Mucosa of descending colon (tissue), 3 donors: Measurements from ENCODE around the gene ZNF595. TPM values are rescaled to one million over a fixed set of nuclear protein-coding genes. Genes with fewer than 3 reads are reported as not detected.
"Not testable (repeated sequence)": the region's sequence is repeated elsewhere in the genome, so short reads cannot be mapped to it uniquely, and the experiment has no call there.

Experiments used
- ATAC-seq: fragments of 200-7000 bp; cut with Tn5 transposase; one replicate; pipeline ENCODE4 v1.9.1; 2020; ENCODE audit warnings: mild to moderate bottlenecking, moderate library complexity
- DNase-seq, 3 donors: peaks; one replicate each; pipeline ENCODE4 v3.0.0-alpha.2; 2020
- H3K36me3 ChIP-seq: fragments of 200-600 bp; one replicate; pipeline ENCODE4 v1.8.0; 2021; ENCODE audit warnings: low read depth, mild to moderate bottlenecking
- H3K4me1 ChIP-seq: fragments of 200-600 bp; one replicate; pipeline ENCODE4 v1.8.0; 2021; ENCODE audit warnings: low read depth, mild to moderate bottlenecking
- H3K4me3 ChIP-seq: fragments of 200-600 bp; one replicate; pipeline ENCODE4 v1.8.0; 2021; ENCODE audit warnings: mild to moderate bottlenecking
- H3K9me3 ChIP-seq: fragments of 200-600 bp; one replicate; pipeline ENCODE4 v1.8.0; 2021; ENCODE audit warnings: mild to moderate bottlenecking
- intact Hi-C, 2 donors: fragments of 100-400 bp; cut with DNase I in 1 of 2; cut with micrococcal nuclease in 1 of 2; formaldehyde crosslinking; loops; one replicate each; pipeline versions ENCODE4 v1.11.0 to v1.11.1; 2022; cut with DNase I, micrococcal nuclease
- long read RNA-seq, 2 donors: library from polyadenylated mRNA; unstranded; transcript quantifications; one replicate each; pipeline ENCODE4 v2.0.0, GENCODE V29; 2019 to 2021
- total RNA-seq, 3 donors: library from RNA; stranded (reverse); fragmentation: NEBNext Ultra II Directional in 2 of 3; extraction: Animal tissue kit (Norgen Biotek cat#: 25700) in 2 of 3; gene quantifications; one replicate each; pipeline versions ENCODE4 v1.2.1 to v1.2.4, GENCODE V29; 2021 to 2023
- donor health status: DM: no; HTN: no; CAD: no; lungs with moderate emphysema.
- donor health status: DM: no; HTN: no; CAD: no.
- donor health status: DM: no; HTN: yes; CAD: no.

ZNF595 gene
- total RNA-seq, result 10 to 100 TPM in 2 of 3 donors, 1 to 10 TPM in 1; 10.0 to 24.3 (median 17.5) TPM
- long read RNA-seq, donor 1, transcript ZNF595-205 (4 exons, 2,911 nt), result major isoform, 7 of 9 reads
- long read RNA-seq, donor 1, partial matches to known transcripts, result 0 of 9 reads
- long read RNA-seq, donor 1, other reads (novel, unspliced or antisense), result 2 of 9 reads
- long read RNA-seq, donor 2, partial matches to known transcripts, result 1 of 6 reads
- long read RNA-seq, donor 2, other reads (novel, unspliced or antisense), result 1 of 6 reads

DNA sequence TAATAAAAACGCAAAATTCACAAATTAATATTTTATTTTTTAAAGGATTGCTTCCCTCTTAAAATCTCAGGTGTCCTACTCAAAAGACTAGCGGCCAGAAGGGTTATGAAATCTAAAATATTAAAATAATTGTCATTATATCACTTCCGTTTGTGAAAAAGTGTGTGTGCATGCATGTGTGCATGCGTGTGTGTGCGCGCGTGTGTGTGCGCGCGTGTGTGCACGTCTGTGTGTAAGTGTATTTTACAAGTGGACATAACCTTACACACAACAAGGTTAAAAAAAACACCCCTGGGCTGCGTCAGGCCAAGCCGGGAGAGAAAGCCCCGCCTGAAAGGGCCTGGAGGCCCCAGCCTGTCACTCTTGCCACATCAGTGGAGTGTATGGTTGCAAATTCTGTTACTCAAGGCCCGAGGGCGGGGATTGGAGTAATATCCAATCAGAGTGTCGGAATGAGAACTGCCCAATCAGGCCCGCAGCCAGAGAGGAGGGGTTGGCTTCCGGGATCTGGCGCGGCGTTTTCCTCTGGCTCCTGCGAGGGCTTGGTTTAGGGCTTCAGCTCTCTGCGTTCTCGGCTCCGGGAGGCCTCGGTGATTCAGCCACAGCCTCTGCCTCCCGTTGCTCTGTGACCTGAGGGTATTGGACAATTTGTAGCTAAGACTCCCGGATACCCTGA lies at the start of gene ZNF595:
Gene ZNF595 (plus strand): TSS at position 518 of the 676 bp plus-strand sequence. CDS start 168 bp downstream, outside the sequence.
- DNase-seq, result peak; percentile 57 to 72 (median 69)
- H3K36me3 ChIP-seq, H3K9me3 ChIP-seq, intact Hi-C loops, H3K4me3 ChIP-seq, H3K4me1 ChIP-seq: not testable (repeated sequence)
- peak; percentile 95 for ATAC-seq

DNA sequence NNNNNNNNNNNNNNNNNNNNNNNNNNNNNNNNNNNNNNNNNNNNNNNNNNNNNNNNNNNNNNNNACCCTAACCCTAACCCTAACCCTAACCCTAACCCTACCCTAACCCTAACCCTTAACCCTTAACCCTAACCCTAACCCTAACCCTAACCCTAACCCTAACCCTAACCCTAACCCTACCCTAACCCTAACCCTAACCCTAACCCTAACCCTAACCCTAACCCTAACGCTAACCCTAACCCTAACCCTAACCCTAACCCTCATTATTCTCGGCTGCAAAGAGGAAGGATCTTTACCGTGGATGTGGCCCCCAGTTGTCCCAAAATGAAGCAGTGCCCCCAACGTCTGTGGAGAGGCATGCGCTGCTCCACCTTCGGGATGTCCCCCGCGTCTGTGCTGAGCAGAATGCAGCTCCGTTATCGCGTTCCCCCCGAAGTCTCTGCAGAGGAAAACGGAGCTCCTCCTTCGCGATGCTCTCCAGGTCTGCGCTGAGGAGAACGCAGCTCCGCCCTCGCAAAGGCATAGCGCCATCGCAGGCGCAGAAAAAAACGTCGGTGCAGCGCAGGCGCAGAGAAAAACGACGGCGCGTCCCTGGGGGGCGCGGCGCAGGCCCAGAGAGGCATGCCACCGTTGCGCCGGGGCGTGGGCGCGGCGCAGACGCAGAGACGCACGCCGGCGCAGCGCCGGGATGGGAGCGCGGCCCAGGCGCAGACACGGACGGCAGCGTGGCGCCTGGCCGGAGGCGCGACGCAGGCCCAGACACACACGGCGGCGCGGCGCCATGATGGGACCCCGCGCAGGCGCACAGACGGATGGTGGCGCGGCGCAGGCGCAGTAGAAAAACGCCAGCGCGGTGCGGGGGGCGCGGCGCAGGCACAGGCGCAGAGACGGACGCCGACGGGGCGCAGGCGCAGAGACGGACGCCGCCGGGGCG lies 42.9 kb upstream of the ZNF595 start:
- H3K4me3 ChIP-seq, intact Hi-C loops: not testable (repeated sequence)
- peak; percentile 33 for ATAC-seq

DNA sequence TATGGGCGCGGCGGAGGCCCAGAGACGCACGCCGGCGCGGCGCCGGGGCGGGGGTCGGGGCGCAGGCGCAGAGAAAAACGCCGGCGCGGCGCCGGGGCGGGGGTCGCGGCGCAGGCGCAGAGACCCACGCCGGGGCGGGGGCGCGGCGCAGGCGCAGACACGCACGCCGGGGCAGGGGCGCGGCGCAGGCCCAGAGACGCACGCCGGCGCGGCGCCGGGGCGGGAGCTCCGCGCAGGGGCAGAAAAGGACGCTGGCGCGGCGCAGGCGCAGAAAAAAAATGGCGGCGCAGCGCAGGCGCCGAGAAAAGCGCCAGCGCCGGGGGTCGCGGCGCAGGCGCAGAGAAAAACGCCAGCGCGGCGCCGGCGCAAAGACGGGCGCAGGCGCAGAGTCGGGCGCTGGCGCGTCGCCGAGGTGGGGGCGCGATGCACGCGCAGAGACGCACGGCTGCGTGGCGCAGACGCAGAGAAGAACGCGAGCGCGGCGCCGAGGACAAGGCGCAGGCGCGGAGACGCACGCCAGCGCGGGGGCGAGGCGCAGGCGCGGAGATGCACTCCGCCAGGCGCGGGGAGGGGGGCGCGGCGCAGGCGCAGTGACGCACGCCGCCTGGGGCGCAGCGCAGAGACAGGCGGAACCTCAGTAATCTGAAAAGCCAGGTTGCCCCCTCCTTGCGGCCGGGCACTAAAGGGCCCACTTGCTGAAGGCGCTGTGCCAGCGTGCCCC lies 41.9 kb upstream of the ZNF595 start:
- H3K36me3 ChIP-seq, intact Hi-C loops, DNase-seq, H3K4me3 ChIP-seq, H3K4me1 ChIP-seq, H3K9me3 ChIP-seq: not testable (repeated sequence)
- ATAC-seq, result peak; percentile 31

More for the DNA sequence above, 42.9 kb upstream of the ZNF595 start:
- H3K4me1 ChIP-seq, H3K9me3 ChIP-seq, H3K36me3 ChIP-seq: not testable (repeated sequence)
- peak; percentile 10 to 45 (median 30) for DNase-seq

DNA sequence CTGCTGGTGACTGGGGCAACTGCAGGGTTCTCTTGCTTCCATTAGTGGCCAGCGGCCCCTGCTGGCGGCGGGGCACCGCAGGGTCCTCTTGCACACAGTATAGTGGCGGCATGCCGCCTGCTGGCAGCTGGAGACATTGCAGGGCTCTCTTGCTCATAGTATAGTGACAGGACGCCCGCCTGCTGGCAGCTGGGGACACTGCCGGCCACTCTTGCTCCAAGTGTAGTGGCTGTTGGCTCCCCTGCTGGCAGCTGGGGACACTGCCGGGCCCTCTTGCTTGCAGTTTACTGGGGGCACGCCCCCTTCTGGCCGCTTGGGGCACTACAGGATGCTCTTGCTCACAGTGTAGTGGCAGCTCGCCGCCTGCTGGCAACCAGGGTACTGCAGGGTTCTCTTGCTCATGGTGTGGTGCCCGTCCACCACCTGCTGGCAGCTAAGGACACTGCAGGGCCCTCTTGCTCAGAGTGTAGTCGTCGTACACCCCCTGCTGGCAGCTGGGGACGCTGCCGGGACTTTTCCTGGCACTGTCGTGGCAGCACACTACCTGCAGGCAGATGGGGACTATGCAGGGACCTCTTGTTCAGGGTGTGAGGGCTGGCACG lies 41.2 kb upstream of the ZNF595 start:
- intact Hi-C loops, H3K4me1 ChIP-seq, H3K36me3 ChIP-seq, H3K9me3 ChIP-seq, H3K4me3 ChIP-seq: not testable (repeated sequence)
- ATAC-seq, result peak; percentile 80
- peak in 2 of 3 donors; percentile 16 to 52 for DNase-seq

DNA sequence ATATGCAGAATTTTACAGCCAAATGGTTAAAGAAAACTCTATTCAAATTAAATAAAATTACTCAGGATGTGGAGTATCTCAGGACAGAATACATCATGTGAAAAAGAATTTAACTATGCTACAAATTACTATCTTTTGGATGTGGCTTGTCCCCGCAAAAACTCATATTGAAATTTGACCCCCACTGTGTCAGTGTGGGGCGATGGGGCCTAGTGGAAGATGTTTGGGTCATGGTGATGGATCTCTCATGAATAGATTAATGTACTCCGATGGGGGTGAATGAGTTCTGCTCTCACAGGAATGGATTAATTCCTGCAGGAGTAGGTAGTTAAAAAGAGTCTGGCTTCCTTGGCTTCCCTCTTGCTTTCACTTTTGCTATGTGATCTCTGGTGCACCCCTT lies 35.0 kb upstream of the ZNF595 start:
- H3K4me1 ChIP-seq, DNase-seq, H3K4me3 ChIP-seq, ATAC-seq, H3K36me3 ChIP-seq, H3K9me3 ChIP-seq, intact Hi-C loops: not testable (repeated sequence)

DNA sequence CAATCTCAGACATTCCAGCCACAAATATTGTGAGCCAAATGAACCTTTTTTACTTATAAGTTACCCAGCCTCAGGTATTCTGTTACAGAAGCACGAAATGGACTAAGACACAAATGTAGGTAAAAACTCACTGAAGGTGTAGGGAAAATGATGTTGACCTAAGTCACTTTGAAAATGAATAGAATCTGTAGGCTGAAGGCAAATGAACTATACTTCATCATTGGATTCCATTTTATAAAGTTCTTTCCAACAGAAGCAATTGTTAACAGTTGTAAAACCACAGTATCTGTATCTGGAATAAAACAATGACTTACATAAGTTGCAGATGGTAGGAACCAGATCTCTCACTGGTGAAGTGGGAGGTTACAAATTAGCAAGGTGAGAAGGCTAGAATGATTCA lies 34.5 kb upstream of the ZNF595 start:
- H3K9me3 ChIP-seq, intact Hi-C loops, H3K36me3 ChIP-seq, H3K4me3 ChIP-seq, ATAC-seq, DNase-seq, H3K4me1 ChIP-seq: not testable (repeated sequence)

DNA sequence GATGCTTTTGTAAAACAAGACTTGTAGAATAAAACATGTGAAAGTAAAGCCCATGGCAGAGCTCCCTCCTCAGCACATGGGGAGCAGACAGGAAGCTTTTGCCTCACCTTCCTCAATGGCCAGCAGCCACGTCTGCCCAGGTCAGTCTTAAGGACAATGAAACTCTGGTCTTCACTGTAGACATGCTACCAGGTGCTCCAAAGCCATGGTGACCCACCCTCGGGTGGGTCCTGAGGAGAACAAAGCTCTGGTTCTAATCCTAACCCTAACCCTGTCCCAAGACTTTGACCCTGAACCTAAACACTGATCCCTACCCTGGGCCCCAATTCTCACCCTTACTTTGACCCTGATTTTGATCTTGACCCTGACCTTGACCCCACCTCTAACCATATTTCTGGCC lies 30.2 kb upstream of the ZNF595 start:
- intact Hi-C loops, H3K36me3 ChIP-seq, H3K4me1 ChIP-seq, DNase-seq, H3K4me3 ChIP-seq, ATAC-seq, H3K9me3 ChIP-seq: not testable (repeated sequence)

DNA sequence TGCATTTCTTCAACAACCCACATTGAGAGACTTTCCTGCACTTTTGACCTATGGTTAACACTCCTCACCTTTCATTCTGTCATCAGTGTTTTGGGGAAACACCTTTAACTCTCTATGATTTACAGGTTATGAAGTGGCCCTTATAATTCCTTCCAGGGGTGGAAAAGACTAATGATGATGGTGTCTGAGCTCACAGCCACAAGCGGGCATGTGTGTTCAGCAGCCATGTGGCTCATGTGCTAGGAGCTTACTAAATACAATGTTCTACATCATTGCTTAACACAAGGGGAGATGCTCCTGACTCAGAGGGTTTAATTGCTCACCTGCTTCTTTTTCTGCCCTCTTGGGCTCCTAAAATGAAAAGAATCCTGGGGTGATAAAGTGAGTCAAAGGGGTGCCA lies 28.8 kb upstream of the ZNF595 start:
- ATAC-seq, DNase-seq, H3K4me3 ChIP-seq, H3K36me3 ChIP-seq, H3K9me3 ChIP-seq, intact Hi-C loops, H3K4me1 ChIP-seq: not testable (repeated sequence)

DNA sequence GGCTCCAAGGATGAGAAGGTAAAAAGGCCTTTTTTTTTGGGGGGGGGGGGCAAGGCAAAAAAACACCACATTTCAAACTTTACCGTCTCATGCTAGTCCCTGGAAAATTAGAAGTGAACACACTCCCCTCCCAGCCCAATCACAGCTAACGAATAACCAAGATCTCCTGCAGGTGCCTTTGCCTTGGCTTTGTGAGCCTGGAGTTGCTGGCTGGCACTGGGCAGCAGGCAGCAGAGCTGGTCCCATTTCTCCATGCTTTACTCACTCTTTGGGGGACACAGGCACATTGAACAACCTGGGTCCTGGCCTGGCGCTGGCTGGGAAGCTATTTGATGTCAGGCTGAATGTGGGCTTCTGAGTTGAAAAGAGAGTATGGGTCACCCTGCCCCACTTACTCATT lies 25.6 kb upstream of the ZNF595 start:
- DNase-seq, H3K4me1 ChIP-seq, H3K36me3 ChIP-seq, intact Hi-C loops, ATAC-seq, H3K9me3 ChIP-seq, H3K4me3 ChIP-seq: not testable (repeated sequence)

DNA sequence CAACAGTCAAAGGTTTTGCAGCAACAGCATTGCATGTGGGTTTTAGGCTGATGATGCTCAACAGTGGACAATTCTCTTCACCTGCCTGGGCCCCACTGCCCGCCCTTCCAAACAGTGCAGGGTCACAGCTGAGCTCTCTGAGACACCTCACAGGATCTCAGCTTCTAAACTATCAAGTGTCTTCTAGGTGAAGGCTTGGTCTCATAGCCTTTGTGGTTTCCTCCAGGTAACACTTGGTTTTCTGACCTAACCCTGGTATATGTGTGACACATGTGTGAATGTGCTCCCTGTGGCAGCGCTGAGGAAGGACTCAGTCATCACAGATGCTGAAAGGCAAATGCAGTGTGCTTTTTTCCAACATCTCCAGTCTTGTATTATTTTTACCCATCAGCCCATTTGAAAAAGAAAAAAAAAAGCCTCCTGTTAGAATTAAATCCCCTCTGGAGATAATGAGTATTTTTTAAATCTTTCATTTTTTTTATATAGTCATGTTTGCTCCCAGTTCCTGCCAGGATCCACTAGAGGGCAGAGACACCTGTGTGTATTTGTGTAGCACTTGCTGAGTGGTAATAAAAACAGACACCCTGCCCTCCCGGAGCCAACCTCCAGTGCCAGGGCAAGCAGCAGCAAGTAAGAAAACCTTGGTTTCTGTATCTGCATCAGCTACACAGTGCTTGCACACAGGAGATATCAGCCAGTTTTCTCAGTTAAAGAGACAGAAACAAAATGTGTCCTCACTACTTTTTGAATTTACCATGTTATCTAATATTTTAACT lies 24.2 kb upstream of the ZNF595 start:
- H3K36me3 ChIP-seq, H3K9me3 ChIP-seq, intact Hi-C loops, H3K4me3 ChIP-seq, H3K4me1 ChIP-seq: not testable (repeated sequence)
- DNase-seq (peak; percentile 32 to 45 (median 40)), ATAC-seq (peak; percentile 34)

DNA sequence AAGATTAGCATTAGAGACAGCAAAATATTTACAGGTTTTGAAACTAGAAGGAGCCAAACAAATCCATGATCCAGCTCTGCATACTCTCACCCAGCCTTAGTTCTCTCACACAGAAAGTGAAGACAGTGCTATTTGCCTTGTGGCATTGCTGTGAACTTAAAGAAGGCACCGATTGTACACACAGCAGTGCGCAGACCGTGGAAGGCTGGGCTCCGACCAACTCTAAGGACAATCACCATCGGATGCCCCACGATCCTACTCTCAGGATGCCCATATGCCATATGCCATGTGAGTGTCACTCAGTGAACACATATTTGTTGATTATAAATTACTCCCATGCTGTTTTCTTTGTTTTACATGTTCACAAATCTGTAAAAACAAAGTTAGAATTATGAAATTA lies 19.8 kb upstream of the ZNF595 start:
- H3K36me3 ChIP-seq, intact Hi-C loops, H3K9me3 ChIP-seq, H3K4me3 ChIP-seq, H3K4me1 ChIP-seq, DNase-seq, ATAC-seq: not testable (repeated sequence)

DNA sequence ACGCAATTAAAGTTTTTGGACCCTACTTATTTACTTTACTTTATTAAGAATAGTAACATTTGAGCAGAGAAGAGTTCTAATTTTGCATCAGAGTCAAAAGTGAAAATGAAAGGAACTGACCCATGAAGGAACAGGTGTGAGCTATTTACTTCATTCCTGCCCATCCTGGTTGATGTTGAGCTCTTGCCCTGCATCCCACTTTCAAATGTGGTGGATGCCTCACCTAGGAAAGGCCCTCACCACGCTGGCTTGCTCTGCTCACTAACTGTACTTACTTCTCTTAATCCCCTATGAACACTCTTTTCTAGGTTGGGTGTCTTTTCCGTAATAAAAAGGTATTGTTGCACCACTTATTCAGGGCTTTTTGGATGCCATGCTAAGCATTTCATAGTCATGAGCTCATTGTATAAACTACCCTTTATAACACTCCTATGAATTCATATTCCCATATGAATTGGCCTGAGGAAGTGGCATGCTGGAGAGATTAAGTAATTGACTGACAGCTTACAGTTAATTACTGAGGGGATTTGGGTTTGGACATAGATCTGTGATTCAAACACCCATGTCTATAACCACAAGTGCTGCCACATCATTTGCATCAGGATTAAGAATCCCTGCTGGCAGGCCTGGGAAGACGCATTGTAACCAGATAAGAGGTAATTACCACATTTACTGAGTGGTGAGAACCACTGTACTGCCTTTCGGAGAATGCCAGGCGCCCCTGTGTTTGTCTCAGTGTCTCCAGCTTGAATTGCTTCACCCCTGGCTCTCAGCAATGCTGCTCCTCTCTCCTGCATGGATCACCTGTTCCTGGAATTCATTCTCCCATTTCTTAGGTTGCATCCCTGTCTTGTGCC lies 16.3 kb upstream of the ZNF595 start:
- H3K4me1 ChIP-seq, ATAC-seq, H3K4me3 ChIP-seq, intact Hi-C loops, DNase-seq, H3K36me3 ChIP-seq, H3K9me3 ChIP-seq: not testable (repeated sequence)
